ENCODE measurements around the gene ASS1.

The ASS1 gene

GRCh38 chr9:130549093-130549735 lies 104.5 kb downstream of the ASS1 start:
- Histone ChIP-seq H3K4me2 (ENCODE audit: low read depth, low read length) (no peak overlapping the region), H3K36me3 (replicated peaks; ENCODE audit: insufficient read depth, low read length) (no peaks in the 10 kb centered on the region), H3K27me3 (replicated peaks; ENCODE audit: insufficient read depth, low read length) (peaks cover 83% of the 10 kb centered on the region), H3K9me3 (replicated peaks; ENCODE audit: insufficient read depth, low read length) (0 out of 2 replicates have a peak, but pooled peaks cover 3% of the 10 kb centered on the region), H3K9me2 (replicated peaks; ENCODE audit: insufficient read depth, low read length) (no peaks in the 10 kb centered on the region), H3K4me3 (ENCODE audit: low read length) (no peak overlapping the region), H3K9ac (ENCODE audit: low read length) (no peak overlapping the region), H3K27ac (ENCODE audit: low read length) (no peak overlapping the region), H3K4me1 (ENCODE audit: low read length) (no peaks in the 10 kb centered on the region), H3F3A (ENCODE audit: insufficient read depth, low read length) (no peaks in the 10 kb centered on the region), H2AFZ (ENCODE audit: low read length) (no peak overlapping the region), H4K20me1 (ENCODE audit: insufficient read depth, low read length) (no peaks in the 10 kb centered on the region), H3K79me2 (ENCODE audit: low read length) (no peaks in the 10 kb centered on the region)
- TF ChIP-seq CTCF (IDR thresholded peaks at IDR 0.05; ENCODE audit: low read length) (no peak), EZH2phosphoT487 (IDR thresholded peaks at IDR 0.05; ENCODE audit: low read length) (no peak)
- DNase-seq = no peak

All from MM.1S (cell line).